Measurements from ENCODE around the gene CCDC106. TPM values are rescaled to one million over a fixed set of nuclear protein-coding genes. Genes with fewer than 3 reads are reported as not detected.

Gene CCDC106
- total RNA-seq, 1 donor from 2014 or later = 18.9 TPM

DNA sequence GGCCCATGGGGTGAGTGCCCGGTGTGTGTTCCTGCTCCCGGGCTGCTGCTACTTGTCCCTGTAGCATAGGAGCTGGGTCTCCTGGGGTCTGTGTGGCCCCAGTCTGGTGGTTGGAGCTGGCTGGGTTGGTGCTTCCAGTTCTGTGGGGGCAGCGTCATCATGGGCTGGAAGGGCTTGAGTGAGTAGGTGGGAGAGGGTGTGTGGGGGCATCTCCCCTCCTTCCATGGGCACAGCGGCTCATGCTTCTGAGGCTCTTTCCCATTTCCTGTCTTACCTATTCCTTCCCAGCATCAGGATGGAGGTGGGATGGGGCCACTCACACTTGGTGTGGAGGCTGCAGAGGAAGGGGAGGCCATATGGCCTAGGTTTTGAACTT, 19.0 kb downstream of the CCDC106 start:
- no peak for TF ChIP-seq CTCF (conservative IDR thresholded peaks at IDR 0.05)
- Mint-ChIP-seq H3K4me3 (no peak overlapping the region), H3K4me1 (peaks cover 10% of the 10 kb centered on the region), H3K9me3 (no peaks in the 10 kb centered on the region), H3K27me3 (ENCODE audit: low read depth) (peaks cover 3% of the 10 kb centered on the region), H3K27ac (ENCODE audit: unreplicated experiment) (no peak overlapping the region), H3K36me3 (ENCODE audit: low read depth) (peaks cover 15% of the 10 kb centered on the region)
- no peak for DNase-seq (ENCODE audit: low read depth, low spot score)

- H3K4me3 Mint-ChIP-seq = no peak overlapping the region
- H3K9me3 Mint-ChIP-seq = no peaks in the 10 kb centered on the region
- no peak for TF ChIP-seq CTCF (conservative IDR thresholded peaks at IDR 0.05)
- no peak for DNase-seq (ENCODE audit: low read depth, low spot score)
- peaks cover 13% of the 10 kb centered on the region for H3K4me1 Mint-ChIP-seq
- H3K36me3 Mint-ChIP-seq (ENCODE audit: low read depth) = peaks cover 18% of the 10 kb centered on the region
- no peak overlapping the region for H3K27ac Mint-ChIP-seq (ENCODE audit: unreplicated experiment)
- peaks cover 3% of the 10 kb centered on the region for H3K27me3 Mint-ChIP-seq (ENCODE audit: low read depth)
Observed at GRCh38 chr19:55667511-55667910, 19.5 kb downstream of the CCDC106 start.

- Mint-ChIP-seq H3K36me3 (ENCODE audit: low read depth) (peaks cover 14% of the 10 kb centered on the region), H3K27me3 (ENCODE audit: low read depth) (peaks cover 3% of the 10 kb centered on the region), H3K4me1 (peaks cover 13% of the 10 kb centered on the region), H3K9me3 (no peaks in the 10 kb centered on the region), H3K4me3 (no peak overlapping the region), H3K27ac (ENCODE audit: unreplicated experiment) (no peak overlapping the region)
- TF ChIP-seq CTCF (conservative IDR thresholded peaks at IDR 0.05) = no peak
- DNase-seq (ENCODE audit: low read depth, low spot score) = no peak
Observed at GRCh38 chr19:55667958-55668357, 19.9 kb downstream of the CCDC106 start.

GRCh38 chr19:55668603-55669348, 20.8 kb downstream of the CCDC106 start:
- Mint-ChIP-seq H3K4me3 (no peak overlapping the region), H3K27me3 (ENCODE audit: low read depth) (peaks cover 3% of the 10 kb centered on the region), H3K36me3 (ENCODE audit: low read depth) (peaks cover 12% of the 10 kb centered on the region), H3K27ac (ENCODE audit: unreplicated experiment) (no peak overlapping the region), H3K4me1 (peaks cover 20% of the 10 kb centered on the region), H3K9me3 (no peaks in the 10 kb centered on the region)
- no peak for DNase-seq (ENCODE audit: low read depth, low spot score)
- no peak for TF ChIP-seq CTCF (conservative IDR thresholded peaks at IDR 0.05)

GRCh38 chr19:55669418-55670279, 21.6 kb downstream of the CCDC106 start:
- Mint-ChIP-seq H3K27ac (ENCODE audit: unreplicated experiment) (no peak overlapping the region), H3K4me1 (peaks cover 25% of the 10 kb centered on the region), H3K36me3 (ENCODE audit: low read depth) (peaks cover 13% of the 10 kb centered on the region), H3K4me3 (no peak overlapping the region), H3K27me3 (ENCODE audit: low read depth) (peaks cover 3% of the 10 kb centered on the region), H3K9me3 (no peaks in the 10 kb centered on the region)
- TF ChIP-seq CTCF (conservative IDR thresholded peaks at IDR 0.05) = no peak
- no peak for DNase-seq (ENCODE audit: low read depth, low spot score)

Measured in neural crest cell (in vitro differentiated cells).